OCI-LY7 (cell line): Measurements from ENCODE around the gene ARHGEF3.

ENCODE experiments used
- CTCF ChIP-seq: fragments of 200-600 bp; sonication (generic); conservative IDR thresholded peaks from 2 replicates; pipeline ENCODE4 v1.5.1; 2014; ENCODE audit warnings: mild to moderate bottlenecking, antibody characterized with exemption, low read length, moderate library complexity, mixed read lengths
- EZH2phosphoT487 ChIP-seq: fragments of 200-600 bp; sonication (generic); IDR thresholded peaks from 2 replicates; pipeline ENCODE4 v1.6.1; 2018; ENCODE audit warnings: low read depth, borderline replicate concordance, mild to moderate bottlenecking, mixed run types, antibody characterized with exemption, low read length, moderate library complexity, mixed read lengths

GRCh38 chr3:56811546-56812202 lies 9.9 kb upstream of the ARHGEF3 start:
- TF ChIP-seq CTCF (no peak), EZH2phosphoT487 (no peak)
